T-helper 1 cell treated with Interleukin-12 subunit alpha and Interleukin-12 subunit beta and Interleukin-4 antibody, amounts not matched to agents 30 ng/mL and 1 ng/mL, for 36 hours (primary cell): ENCODE results near the gene DIPK1B. TPM values are rescaled to one million over a fixed set of nuclear protein-coding genes. Genes with fewer than 3 reads are reported as not detected.

Source experiments
- intact Hi-C: fragments of 100-400 bp; cut with micrococcal nuclease; formaldehyde crosslinking; loops from one replicate; pipeline ENCODE4 v1.15.1; 2024
- total RNA-seq: library from RNA; stranded (reverse); gene quantifications from 2 replicates; pipeline ENCODE4 v1.2.3, GENCODE V29; 2022

Gene DIPK1B
- total RNA-seq, 1 donor from 2014 or later, result 0.29 TPM

GRCh38 chr9:136735812-136736480 is 23.6 kb downstream of the DIPK1B start:
- intact Hi-C loops, result no loop called here

GRCh38 chr9:136738960-136739359 is 26.6 kb downstream of the DIPK1B start:
- intact Hi-C loops, result no loop called here

DNA sequence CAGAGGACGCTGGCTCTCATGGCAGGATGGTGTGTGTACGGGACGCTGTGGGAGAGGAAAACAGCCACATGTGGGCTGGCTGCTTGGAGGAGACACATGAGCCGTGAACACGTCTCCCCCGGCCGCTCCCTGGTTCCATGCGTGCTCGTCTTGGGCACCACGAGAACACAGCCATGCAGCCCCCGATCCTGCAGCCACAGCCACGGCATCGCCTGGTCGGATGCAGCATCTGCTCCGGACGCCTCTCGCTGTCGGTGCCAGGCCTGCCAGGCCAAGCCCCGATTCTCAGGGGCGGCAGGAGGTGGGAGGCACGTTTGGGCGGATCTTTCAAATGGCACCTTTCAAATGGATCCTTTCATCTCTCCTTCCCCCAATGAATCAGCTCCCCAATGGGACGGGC is 27.1 kb downstream of the DIPK1B start:
- intact Hi-C loops, result no loop called here

DNA sequence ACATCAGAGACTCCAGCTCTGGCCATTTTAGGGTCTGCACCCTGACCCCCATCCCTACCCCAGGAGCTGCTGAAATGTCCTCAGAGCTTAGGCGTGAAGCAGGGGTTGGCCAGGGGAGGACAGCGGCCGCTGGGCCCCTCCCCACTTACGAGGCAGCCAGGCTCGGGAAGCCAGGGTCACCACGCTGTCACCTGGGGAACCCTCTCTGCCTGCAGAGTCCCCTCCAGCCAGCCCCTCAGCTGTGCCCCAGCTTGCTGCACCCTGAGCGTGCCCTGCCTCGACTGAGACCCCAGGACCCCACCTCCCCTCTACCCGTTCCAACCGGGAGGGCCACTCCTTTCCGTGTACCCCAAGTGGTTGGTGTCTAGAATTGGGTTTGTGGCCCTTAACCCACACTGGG is 27.7 kb downstream of the DIPK1B start:
- intact Hi-C loops, result no loop called here

DNA sequence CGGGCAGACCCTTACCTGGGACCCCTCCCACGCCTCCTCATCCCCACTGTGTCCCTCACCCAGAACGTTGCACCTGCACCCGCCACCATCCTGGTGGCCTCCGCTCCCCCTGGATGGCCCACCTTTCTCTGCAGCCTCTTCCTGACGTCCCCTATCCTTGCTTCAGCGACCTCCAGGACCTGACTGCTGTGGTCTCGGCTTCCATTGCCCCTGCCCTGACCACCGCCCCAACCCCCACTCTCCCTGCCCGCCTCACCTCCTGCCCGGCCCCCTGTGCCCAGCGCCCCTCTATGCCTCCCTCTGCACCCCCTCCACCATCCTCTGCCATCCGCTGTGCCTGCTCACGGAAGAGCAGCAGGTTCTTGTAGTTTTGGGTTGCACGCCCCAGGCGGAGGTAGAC is 28.1 kb downstream of the DIPK1B start:
- intact Hi-C loops, result no loop called here

- intact Hi-C loops, result no loop called here
These were observed 28.9 kb downstream of the DIPK1B start for GRCh38 chr9:136740971-136741882.

- intact Hi-C loops, result no loop called here
These were observed 29.7 kb downstream of the DIPK1B start for GRCh38 chr9:136741883-136742571.

DNA sequence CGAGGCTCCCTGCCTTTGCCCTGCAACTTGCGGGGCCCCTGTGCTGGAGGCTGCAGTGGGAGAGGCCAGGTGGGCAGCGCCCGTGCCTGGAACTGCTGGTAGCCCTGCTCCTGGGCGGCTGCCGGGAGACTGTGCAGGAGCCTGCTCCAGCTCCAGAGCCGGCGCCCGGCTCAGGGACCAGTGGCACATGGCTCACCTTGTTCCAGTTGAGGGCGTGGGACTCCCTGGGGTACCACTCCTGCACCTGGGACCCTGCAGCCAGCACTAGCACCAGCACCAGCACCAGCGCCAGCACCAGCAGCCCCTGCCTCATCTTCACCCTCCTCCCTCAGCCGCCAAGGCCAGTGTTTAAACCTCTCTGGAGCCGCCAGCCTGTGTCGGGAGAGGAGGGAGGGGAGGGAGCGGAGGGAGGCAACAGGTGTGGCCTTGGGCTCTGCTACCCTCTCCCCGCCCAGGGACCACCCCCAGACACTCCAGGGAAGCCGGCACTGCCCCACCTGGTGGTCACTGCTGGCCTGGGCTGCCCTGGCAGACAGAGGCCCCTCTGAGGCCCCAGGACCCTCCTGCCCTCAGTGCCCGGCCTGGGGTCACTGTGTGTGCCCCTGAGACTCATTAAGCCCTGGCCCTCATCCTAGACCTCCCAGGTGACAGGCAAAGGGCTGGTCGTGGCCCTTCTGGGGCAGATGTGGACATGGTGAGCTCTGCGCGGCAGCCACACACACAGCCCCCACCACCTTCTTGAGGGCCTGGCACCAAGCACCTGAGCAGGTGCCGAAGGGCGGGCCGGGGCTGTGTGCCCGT is 30.4 kb downstream of the DIPK1B start, which contains the start of gene LCN10:
TSS of gene LCN10 (minus strand) at position 350 of the 801 bp plus-strand sequence. CDS start at position 313, 37 bp downstream.
- intact Hi-C loops, result no loop called here

DNA sequence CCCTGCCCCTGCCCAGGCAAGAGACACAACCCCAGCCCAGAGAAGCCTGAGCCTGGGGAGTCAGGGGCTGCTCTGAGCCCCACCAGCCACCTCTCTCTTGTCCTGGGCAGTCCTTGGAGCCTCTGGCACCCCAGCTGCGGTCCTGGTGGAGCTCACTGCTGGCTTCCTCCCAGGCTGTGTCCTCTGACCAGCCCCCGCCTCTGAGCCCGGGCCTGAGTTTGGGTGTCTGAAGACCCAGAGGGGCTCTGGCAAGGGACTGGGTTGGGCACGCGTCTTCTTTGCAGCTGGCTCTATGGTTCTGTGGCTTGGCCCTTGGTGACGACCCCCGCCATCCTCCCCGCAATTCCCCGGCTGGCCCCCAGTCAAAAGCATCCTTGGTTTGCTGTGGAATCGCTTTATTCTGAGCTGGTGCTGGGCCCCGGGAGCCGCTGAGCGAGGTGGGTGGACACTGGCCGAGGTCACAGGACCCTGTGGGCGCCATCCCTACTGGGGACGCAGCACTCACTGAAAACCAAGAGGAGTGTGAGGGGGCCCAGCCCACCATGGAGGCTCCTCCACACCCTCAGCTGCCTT is 31.4 kb downstream of the DIPK1B start:
- intact Hi-C loops, result no loop called here

GRCh38 chr9:136744773-136745172 is 32.4 kb downstream of the DIPK1B start:
- intact Hi-C loops, result no loop called here

- intact Hi-C loops, result no loop called here
These were observed 33.2 kb downstream of the DIPK1B start for GRCh38 chr9:136745389-136746154.

DNA sequence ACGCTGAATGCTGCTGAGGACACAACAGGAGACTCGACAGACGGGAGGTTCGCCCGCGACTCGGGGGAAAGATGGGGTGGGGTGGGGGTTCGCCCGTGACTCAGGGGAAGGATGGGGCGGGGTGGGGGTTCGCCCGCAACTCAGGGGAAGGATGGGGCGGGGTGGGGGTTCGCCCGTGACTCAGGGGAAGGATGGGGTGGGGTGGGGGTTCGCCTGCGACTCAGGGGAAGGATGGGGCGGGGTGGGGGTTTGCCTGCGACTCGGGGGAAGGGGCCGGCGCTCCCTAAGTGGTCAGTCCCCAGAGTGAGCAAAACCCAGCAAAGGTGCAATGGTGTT is 33.8 kb downstream of the DIPK1B start:
- intact Hi-C loops, result no loop called here

- intact Hi-C loops, result no loop called here
These were observed 34.2 kb downstream of the DIPK1B start for GRCh38 chr9:136746621-136747020.

- intact Hi-C loops, result no loop called here
These were observed 35.0 kb downstream of the DIPK1B start for GRCh38 chr9:136747161-136748060.

DNA sequence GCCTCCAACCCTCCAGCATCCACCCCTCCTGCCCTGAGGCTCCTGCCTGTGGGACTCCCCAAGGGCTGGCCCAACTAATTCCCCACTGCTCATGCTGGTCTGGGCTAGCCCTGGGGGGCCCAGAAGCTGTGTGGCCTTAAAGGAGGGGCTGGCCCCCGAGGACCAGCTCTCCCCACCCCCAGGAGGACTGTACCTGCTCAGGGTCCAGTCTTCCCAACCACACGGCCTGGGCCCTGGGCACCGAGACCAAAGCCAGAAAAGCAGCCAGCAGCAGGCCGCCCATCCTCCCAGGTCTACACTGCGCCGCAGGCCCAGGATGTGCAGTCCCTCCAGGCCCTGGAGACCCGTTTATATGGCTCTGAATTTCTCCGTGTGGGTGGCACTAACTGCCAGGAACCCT is 35.8 kb downstream of the DIPK1B start, which contains the start of gene LCN6:
TSS of gene LCN6 (minus strand) at position 325 of the 400 bp plus-strand sequence. CDS start at position 283, 42 bp downstream.
- intact Hi-C loops, result no loop called here

DNA sequence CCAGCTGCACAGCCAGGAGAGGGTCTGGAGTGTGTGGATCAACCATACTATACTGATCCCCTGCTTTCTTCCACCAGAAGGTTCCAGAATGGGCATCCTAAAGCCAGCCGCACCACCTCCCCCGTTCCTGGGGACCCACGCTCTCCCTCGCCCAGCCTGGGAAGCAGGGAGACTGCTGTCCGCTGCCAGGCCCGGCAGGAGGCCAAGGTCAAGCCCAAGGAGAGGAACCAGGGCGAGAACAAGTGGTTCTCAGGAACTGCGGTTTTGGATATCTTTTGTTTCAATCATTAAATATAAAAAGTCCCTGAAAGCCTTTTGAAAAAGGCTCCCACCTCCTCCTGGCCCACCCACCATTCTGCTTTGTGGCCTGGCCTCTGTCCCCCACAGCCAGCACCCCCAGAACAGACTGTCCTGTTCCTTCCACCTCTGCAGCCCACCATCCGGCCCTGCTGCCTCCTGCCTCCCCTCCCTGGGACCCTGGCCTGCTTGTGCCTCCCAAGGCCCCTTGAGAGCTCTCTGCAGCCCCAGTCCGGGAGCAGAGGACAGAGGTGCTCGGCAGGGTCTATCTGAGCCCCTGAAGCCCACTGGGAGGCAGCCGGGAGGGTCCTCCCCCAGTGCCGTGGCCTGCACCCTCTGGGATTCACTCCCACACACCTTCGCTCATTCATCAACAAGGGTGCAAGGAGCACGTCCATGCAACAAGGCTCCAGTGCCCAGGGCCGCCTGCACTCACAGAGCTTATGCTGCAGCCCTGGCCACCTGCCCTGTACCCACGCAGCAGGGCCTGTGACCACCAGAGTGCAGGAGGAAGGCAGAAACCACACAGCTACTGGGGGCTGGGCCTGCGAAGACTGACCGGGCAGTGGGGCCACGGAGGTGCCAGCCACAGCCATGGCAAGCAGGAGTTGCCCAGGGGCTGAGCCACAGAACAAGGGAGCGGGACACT is 36.6 kb downstream of the DIPK1B start:
- intact Hi-C loops, result no loop called here

GRCh38 chr9:136750526-136750925 is 38.2 kb downstream of the DIPK1B start:
- intact Hi-C loops, result no loop called here

DNA sequence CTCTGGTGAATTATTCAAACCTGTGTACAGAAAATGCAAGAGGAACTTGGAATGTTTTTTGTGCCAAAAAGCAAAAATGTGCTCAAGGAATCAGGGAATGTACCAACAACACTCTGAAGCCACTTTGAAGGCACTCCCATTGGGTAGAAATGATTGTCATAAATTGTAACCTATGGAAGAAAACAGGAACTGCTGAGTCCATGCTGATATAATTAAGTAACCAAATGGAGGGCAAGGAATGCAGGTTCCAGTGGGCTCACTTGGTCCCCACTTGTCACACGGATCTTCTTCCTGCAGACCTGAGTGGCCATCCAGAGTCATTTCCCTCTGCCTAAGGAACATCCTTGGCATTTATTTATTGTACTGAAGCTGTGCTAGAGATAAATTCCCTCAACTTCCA is 38.9 kb downstream of the DIPK1B start:
- intact Hi-C loops, result no loop called here
